NCI-H69 (cell line): ENCODE results near the gene TMEM266.

Experiments
- DNase-seq: peaks from one replicate; lab custom pipeline; 2025; lab: John Stamatoyannopoulos, UW

Gene TMEM266

DNA sequence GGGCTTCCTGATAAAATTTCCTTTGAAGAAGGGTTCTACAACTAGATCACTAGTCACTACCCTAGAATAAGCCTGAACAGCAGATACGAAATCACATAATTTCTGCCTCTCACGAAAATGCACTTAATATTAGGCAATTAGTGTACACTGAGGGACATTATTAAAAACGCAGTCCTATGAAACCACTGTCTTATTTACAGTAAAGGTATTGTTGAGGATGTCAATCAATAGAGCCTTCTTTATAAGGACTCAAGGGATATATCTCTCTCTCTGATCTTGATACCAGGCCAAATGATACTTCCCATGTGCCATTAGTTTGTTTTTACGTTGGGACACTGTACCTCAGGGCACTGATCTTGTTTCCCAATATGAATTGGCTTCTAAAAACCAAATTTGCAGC, 191.9 kb downstream of the TMEM266 start:
- DNase-seq, result no peak

DNA sequence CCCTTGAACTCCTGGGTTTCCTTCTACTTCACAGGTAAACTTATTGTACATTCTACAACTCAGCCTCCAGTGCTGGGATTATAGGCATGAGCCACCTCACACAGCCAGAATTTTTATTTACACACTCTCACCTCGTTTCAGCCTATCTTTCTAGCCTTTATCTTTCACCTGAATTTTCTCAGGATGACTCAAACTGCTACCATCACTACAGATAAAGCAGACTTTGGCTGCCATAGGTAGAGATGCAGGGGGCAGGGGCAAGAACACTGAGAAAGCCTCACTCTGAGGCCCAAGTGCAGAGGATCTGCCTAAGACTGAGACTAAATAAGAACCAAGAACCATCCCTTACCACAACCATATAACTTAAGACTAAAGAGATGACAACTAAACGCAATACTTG, 192.5 kb downstream of the TMEM266 start:
- no peak for DNase-seq

DNA sequence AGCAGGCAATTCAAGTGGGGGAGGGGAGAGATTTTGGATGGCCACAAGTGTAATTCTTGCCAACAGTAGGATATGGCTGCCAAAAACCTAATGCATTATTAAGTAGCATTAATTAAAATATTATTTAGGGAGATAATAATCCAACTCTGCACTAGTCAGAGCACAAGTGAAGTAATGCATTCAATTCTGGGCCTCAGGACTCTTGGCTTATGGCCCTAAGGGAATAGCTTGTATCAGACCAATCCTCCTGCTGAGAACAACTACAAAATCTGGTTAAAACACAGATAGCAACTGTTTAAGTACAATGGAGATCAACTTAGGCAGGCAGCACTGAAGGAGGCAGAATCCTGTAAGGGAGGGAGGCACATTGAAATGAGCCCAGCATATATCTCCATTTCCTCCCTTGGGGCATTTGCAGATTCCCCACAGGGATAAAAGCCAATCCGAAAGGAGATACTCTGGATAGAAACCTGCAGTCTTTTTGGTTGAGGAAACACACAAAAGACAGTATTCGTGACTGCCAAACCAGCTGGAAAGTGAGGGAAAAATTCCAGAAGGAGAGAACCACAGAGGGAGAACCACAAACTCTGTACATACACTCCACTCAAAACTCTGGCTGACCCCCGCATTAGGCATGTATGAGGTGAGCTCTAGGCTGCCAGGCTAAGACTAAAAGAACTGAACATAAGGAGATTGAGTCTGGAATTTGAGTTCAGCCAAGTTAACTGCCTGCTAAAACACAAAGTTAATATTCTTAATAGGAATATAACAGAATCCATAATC, 194.1 kb downstream of the TMEM266 start:
- DNase-seq, result peak; percentile 54
